Bronchial epithelial cell (primary cell): ENCODE measurements around the gene MAP2K6. TPM values are rescaled to one million over a fixed set of nuclear protein-coding genes. Genes with fewer than 3 reads are reported as not detected.
"Not testable (repeated sequence)": the region's sequence is repeated elsewhere in the genome, so short reads cannot be mapped to it uniquely, and the experiment has no call there.

Experiments used
- DNase-seq: peaks from one replicate; pipeline ENCODE4 v3.0.0-alpha.2; 2010; ENCODE audit warnings: low read depth
- FAIRE-seq: peaks from 2 replicates; lab custom pipeline; 2011; peaks lifted over from hg19 to GRCh38; lab: Jason Lieb, UNC
- H3K27me3 ChIP-seq: 2 replicates; pipeline ENCODE4 v1.5.1; 2011; ENCODE audit warnings: low read length; ENCODE audit not compliant: control insufficient read depth, insufficient read depth
- H3K36me3 ChIP-seq: 2 replicates; pipeline ENCODE4 v1.5.1; 2011; ENCODE audit warnings: low read length; ENCODE audit not compliant: control insufficient read depth, insufficient read depth
- H3K4me3 ChIP-seq: 2 replicates; pipeline ENCODE4 v1.5.1; 2011; ENCODE audit warnings: mild to moderate bottlenecking, low read depth, low read length, control low read depth
- CTCF ChIP-seq: IDR thresholded peaks from 2 replicates; pipeline ENCODE4 v1.5.1; 2011; ENCODE audit warnings: mild to moderate bottlenecking, moderate library complexity, low read length, control low read depth, inconsistent platforms; ENCODE audit not compliant: insufficient read depth, severe bottlenecking
- total RNA-seq: library from RNA; depleted of rRNA; stranded (reverse); fragments of >200 nt; gene quantifications from 2 replicates; pipeline ENCODE4 v1.2.1, GENCODE V29; 2014

The MAP2K6 gene
- total RNA-seq, 1 donor from 2014 or later, result 0.26 TPM

GRCh38 chr17:69477903-69478266 is 63.4 kb downstream of the MAP2K6 start:
- TF ChIP-seq CTCF, result no peak
- Histone ChIP-seq H3K36me3 (no peaks in the 10 kb centered on the region), H3K4me3 (no peak overlapping the region), H3K27me3 (no peaks in the 10 kb centered on the region)
- FAIRE-seq (no peak), DNase-seq (no peak)

GRCh38 chr17:69478916-69479315 is 64.4 kb downstream of the MAP2K6 start:
- Histone ChIP-seq H3K4me3 (no peak overlapping the region), H3K36me3 (no peaks in the 10 kb centered on the region), H3K27me3 (no peaks in the 10 kb centered on the region)
- FAIRE-seq (no peak), DNase-seq (no peak)
- TF ChIP-seq CTCF, result no peak

DNA sequence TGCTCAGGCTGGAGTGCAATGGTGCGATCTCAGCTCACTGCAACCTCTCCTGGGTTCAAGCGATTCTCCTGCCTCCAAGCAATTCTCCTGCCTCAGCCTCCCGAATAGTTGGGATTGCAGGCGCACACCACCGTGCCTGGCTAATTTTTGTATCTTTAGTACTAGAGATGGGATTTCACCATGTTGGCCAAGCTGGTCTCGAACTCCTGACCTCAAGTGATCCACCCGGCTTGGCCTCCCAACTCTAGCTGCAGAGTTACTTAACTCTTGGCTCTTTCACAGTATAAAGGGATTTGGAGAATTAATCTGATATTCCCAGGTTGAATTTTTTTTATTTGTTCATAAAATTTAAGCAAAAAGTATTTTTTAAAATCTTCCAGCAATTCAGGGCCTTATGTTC is 65.3 kb downstream of the MAP2K6 start:
- not testable (repeated sequence) for H3K36me3 ChIP-seq, DNase-seq, FAIRE-seq, H3K4me3 ChIP-seq, H3K27me3 ChIP-seq

DNA sequence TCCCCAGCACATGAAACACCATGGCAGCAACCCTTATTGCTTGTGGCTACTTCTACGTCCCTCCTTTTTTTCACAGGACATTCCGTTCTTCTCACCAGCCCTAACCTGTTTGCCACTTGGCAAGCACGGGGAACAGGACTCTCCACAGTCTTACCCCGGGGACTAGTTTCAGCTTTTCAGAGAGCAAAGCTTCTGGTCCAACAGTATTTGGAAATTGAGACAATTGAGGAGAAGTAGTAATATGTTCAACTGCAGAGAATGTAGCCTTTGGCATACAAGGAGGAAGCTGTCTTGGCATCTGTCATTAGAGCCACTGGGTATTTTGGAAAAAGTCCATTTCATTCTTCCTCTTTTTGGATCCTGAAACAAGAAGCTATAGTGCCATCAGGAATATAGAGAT is 65.7 kb downstream of the MAP2K6 start:
- no peak for DNase-seq
- Histone ChIP-seq H3K4me3 (no peak overlapping the region), H3K36me3 (no peaks in the 10 kb centered on the region), H3K27me3 (no peaks in the 10 kb centered on the region)
- no peak for TF ChIP-seq CTCF
- no peak for FAIRE-seq

- Histone ChIP-seq H3K4me3 (no peak overlapping the region), H3K27me3 (no peaks in the 10 kb centered on the region), H3K36me3 (no peaks in the 10 kb centered on the region)
- TF ChIP-seq CTCF, result no peak
- no peak for FAIRE-seq
- no peak for DNase-seq
Observed at GRCh38 chr17:69485251-69485661, 70.8 kb downstream of the MAP2K6 start.

DNA sequence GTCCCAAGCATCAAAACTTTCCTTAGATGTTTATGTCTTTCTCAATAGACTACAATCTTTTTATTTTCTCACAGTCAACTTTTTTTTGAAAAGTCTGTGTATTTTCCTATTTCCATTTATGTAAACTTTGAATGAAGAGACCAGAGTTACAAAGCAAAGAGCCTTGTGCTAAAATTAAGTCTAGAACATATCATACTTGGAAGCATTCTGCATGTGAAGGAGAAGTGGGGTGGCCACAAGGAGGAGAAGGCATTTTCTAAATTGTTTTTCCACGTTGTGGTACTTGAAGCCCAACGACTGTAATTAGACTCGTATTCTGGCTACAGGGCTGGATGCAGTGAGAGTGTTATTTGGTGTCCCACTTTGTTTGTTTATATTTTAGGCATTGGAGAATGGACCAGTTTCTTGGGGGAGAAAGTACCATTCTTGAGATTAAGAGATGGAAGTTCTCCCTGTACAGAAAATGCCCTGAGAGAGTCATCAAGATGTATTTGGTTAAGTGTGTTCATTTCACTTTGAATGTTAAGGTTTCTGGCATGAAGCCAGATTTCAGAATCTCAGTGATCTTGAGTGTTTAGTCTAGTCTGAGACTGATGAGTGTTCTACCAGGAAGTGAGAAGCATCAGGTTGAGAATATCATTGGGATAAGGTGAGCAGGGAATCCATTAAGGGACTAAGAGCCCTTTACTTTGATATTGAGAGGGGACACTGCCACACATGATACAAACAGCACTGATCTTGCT is 71.6 kb downstream of the MAP2K6 start:
- no peaks in the 10 kb centered on the region for H3K36me3 ChIP-seq
- no peak overlapping the region for H3K4me3 ChIP-seq
- FAIRE-seq (no peak), DNase-seq (peak; percentile 8)
- TF ChIP-seq CTCF, result no peak
- H3K27me3 ChIP-seq, result no peaks in the 10 kb centered on the region
